22Rv1 (cell line): ENCODE data around the gene ARHGEF10L.

Source experiments
- CTCF ChIP-seq: fragments of 450-650 bp; IDR thresholded peaks from 2 replicates; pipeline ENCODE4 v1.5.1; 2017; ENCODE audit warnings: mild to moderate bottlenecking
- ZFX ChIP-seq: fragments of 450-650 bp; IDR thresholded peaks from 2 replicates; pipeline ENCODE4 v1.6.1; 2017; ENCODE audit warnings: antibody characterized with exemption, borderline replicate concordance

GRCh38 chr1:17596651-17597509 lies 57.4 kb downstream of the ARHGEF10L start:
- TF ChIP-seq CTCF (no peak), ZFX (no peak)
